GM18951 (cell line): ENCODE data around the gene TPSG1.
"Not testable (repeated sequence)": the region's sequence is repeated elsewhere in the genome, so short reads cannot be mapped to it uniquely, and the experiment has no call there.

Experiments
- POLR2A ChIP-seq: IDR thresholded peaks from 4 replicates; pipeline ENCODE4 v1.6.1; 2011; ENCODE audit warnings: mild to moderate bottlenecking; ENCODE audit not compliant: insufficient read length, insufficient read depth; ENCODE audit errors: extremely low read depth
- in situ Hi-C: fragments of 300-500 bp; cut with MboI; formaldehyde crosslinking; loops from one replicate; pipeline ENCODE4 v1.12.0; 2022; ENCODE audit warnings: low sequenced_read_pairs, mixed read lengths, inconsistent platforms; ENCODE audit not compliant: unreplicated experiment

Gene TPSG1

DNA sequence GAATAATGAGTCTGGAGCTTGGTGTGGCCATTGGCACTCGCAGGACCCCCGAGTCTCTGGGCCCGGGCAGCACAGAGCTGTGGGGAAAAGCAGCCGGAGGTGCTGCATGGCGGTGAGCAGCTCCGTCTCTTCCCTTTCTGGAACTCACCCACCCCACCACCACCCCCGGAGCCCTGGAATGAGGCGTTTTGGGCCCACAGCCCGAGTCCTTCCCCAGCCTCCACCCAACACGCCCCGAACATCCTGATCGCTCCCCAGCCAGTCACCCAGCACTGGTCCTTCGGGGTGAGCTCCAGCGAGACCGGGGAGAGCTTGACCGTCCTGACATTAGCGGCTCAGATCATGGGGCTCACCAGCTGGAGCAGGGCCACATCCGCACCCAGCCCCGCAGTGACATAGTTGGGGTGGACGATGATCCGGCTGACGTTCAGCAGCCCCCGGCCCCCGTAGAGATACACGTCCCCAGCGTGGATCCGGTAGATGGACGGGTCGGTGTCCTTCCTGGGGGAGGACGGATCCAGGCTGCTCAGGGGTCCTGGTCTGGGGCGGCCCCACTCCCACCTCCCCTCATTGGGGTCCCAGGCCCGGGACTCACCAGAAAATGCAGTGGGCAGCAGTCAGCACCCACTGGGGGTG, 37.3 kb upstream of the TPSG1 start:
- no peak for TF ChIP-seq POLR2A
- in situ Hi-C loops, result no loop called here

- TF ChIP-seq POLR2A, result no peak
- in situ Hi-C loops, result no loop called here
Observed at GRCh38 chr16:1261131-1261892, 36.2 kb upstream of the TPSG1 start.

- in situ Hi-C loops, result no loop called here
- TF ChIP-seq POLR2A, result no peak
Observed at GRCh38 chr16:1260101-1260680, 35.1 kb upstream of the TPSG1 start.

- in situ Hi-C loops, result no loop called here
Observed at GRCh38 chr16:1259760-1260068, 34.6 kb upstream of the TPSG1 start.

GRCh38 chr16:1258906-1259759, 34.1 kb upstream of the TPSG1 start:
- in situ Hi-C loops, result no loop called here
- no peak for TF ChIP-seq POLR2A

More at GRCh38 chr16:1259760-1260068, 34.6 kb upstream of the TPSG1 start:
- no peak for TF ChIP-seq POLR2A

GRCh38 chr16:1258225-1258600, 33.1 kb upstream of the TPSG1 start:
- TF ChIP-seq POLR2A, result no peak
- in situ Hi-C loops, result no loop called here

DNA sequence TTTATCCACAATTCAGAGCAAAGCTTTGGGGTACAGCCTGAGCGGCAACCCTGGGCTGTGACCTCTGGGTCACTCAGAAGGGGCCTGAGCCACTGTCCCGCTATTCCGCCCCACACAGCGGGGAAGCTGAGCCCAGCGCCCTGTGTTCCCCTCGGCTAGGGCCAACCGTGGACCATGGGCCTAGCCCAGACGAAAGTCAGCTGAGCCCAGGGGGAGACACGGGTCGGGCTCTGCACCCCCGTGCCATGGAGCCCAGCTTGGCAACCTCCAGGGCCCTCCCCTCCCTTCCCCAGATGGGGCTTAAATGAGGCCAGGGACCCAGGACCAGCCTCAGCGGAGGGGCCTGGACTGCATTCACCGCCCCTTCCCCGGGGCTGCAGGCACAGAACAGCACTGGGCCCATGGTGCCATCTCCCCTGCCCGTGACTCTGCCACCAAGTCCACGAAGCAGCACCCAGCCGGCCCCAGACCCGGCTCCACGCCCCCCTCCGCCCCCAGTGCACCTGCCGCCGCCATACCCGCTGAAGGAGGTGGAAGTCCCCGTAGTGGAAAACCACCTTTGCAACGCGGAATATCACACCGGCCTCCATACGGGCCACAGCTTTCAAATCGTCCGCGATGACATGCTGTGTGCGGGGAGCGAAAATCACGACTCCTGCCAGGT, 32.6 kb upstream of the TPSG1 start:
- in situ Hi-C loops, result no loop called here
- TF ChIP-seq POLR2A, result no peak

DNA sequence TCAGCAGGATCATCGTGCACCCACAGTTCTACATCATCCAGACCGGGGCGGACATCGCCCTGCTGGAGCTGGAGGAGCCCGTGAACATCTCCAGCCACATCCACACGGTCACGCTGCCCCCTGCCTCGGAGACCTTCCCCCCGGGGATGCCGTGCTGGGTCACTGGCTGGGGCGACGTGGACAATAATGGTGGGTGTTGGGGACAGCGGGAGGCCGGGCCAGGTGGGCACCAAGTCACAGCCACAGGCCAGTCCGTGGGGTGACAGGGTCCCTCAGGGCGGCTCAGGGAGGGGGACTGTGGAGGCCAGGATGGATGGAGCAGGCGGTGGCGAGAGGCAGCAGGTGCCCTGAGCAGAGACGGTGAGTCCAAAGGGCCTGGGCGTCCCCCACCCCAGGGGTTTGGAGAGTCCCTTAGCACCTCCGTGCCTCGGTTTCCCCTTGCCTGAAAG, 31.8 kb upstream of the TPSG1 start:
- TF ChIP-seq POLR2A, result no peak
- in situ Hi-C loops, result no loop called here

DNA sequence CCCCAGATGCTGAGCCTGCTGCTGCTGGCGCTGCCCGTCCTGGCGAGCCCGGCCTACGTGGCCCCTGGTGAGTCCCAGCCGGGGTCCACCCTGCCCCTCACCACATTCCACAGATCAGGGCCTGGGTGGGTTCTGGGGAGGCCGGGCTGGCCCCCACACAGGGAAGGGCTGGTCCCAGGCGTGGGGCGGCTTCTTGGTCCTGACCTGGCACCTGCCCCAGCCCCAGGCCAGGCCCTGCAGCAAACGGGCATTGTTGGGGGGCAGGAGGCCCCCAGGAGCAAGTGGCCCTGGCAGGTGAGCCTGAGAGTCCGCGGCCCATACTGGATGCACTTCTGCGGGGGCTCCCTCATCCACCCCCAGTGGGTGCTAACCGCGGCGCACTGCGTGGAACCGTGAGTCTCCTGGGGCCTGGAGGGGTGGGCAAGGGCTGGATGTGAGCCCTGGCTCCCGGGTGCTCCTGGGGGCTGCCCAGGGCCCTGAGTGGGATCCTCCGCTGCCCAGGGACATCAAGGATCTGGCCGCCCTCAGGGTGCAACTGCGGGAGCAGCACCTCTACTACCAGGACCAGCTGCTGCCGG, 31.3 kb upstream of the TPSG1 start:
- in situ Hi-C loops, result not testable (repeated sequence)

- in situ Hi-C loops, result not testable (repeated sequence)
Observed at GRCh38 chr16:1255276-1256122, 30.4 kb upstream of the TPSG1 start, which contains the start of gene TPSD1. Gene TPSD1 (plus strand): TSS chr16:1256069. CDS start chr16:1256281, 212 bp downstream.

DNA sequence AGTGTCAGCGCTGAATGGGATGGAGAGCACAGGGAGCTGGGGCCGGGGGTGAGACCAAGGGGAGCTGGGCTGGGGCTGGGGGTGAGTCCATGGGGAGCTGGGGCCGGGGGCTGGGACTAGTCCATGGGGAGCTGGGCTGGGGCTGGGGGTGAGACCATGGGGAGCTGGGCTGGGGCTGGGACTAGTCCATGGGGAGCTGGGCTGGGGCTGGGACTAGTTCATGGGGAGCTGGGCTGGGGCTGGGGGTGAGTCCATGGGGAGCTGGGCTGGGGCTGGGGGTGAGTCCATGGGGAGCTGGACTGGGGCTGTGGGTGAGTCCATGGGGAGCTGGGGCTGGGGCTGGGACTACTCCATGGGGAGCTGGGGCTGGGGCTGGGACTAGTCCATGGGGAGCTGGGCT, 29.8 kb upstream of the TPSG1 start:
- in situ Hi-C loops, result not testable (repeated sequence)

DNA sequence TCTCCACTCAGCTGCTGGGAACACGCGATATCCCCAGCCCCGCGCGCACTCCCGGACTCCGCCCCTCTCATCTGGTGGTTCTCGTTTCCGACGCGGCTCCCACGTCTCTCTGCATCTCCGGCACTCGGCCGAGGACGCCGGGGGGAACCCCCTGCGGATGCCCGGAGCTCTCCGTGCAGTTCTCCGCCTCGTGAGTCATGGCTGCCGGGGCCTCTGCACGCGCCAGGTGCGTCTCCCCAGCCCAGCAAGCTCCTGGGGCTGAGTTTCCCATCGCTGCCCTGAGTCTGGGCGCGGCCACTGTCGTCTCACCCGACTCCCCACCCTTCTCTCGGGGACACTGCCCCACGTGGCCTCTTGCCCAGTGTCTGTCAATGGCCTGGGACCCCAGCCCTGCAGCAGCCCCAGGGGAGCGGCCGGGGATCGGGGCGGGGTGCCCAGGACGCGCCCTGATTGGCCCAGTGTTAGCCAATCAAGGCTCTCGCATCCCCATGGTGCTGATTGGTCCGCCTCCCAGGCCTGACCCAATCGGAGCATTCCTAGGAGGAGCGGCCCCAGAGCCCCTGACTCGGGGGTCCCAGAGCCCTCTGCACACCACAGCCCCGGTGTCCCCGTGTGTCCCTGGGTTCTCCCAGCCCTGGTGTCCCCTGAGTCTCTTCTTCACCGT, 28.8 kb upstream of the TPSG1 start:
- in situ Hi-C loops, result not testable (repeated sequence)

DNA sequence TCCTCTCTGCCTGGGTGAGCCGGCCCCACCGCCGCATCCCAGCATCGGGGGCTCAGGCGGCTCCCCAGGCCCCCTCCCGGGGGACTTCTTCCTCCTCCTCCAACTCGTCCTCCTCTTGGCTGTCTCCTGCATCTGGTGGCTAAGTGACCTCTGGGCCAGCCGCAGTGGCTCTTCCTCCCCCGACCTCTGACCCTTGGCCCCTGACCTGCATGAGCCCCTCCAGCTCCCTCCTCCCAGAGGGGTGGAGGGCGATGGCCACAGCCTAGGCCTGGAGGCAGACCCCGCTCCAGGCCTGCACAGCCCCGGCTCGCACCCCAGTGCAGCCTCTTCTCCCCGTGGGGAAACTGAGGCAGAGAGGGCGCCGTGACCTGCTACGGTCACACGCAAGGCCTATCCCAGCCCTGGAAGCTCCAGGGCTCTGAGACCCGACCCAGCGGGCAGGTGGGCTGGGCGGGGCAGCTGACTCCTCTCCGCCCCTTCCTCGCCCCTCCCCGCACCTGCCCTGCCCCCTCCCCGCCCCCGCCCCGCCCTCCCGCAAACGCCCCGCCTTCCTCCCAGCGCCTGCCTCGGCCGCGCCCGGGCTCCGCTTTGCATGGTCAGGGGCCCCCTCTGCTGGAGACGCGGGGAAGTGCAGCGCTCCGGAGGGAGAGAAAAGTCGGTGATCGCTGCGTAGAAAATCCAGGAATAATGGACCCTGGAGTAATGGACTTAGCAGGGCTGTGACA, 24.1 kb upstream of the TPSG1 start:
- in situ Hi-C loops, result not testable (repeated sequence)

DNA sequence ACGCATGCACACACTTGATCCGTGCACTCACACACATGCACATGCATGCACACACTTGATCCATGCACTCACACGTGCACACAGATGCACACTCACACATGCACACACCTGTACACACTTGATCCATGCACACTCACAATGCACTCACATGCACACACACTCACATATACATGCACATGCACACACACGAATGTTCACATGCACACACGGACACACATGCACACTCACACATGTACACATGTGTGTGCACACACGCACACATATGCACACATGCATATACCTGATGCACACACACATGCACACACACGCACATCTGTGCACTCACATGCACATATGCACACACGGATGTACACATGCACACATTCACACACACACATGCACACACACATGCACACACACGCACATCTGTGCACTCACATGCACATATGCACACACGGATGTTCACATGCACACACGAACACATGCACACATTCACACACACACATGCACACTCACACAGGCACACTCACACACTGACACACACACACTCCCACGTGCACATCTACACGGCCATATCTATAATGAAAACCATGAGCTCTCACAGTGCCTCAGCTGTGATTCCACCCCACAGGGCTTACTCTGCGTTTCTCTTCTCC, 23.0 kb upstream of the TPSG1 start:
- in situ Hi-C loops, result not testable (repeated sequence)
